HUES48 (cell line): Measurements from ENCODE around the gene TMEM179.
"Not testable (repeated sequence)": the region's sequence is repeated elsewhere in the genome, so short reads cannot be mapped to it uniquely, and the experiment has no call there.

Experiments used
- H3K27ac ChIP-seq: one replicate; pipeline ENCODE4 v1.7.0; 2013; ENCODE audit warnings: low read depth, low read length, inconsistent platforms
- H3K27me3 ChIP-seq: 2 replicates; pipeline ENCODE4 v1.6.1; 2013; ENCODE audit warnings: mild to moderate bottlenecking, low read length; ENCODE audit not compliant: control insufficient read depth, insufficient read depth
- H3K36me3 ChIP-seq: 2 replicates; pipeline ENCODE4 v1.6.1; 2013; ENCODE audit warnings: low read length; ENCODE audit not compliant: control insufficient read depth, insufficient read depth
- H3K4me1 ChIP-seq: 2 replicates; pipeline ENCODE4 v1.6.1; 2013; ENCODE audit warnings: mild to moderate bottlenecking, low read length; ENCODE audit not compliant: control insufficient read depth, insufficient read depth
- H3K4me3 ChIP-seq: 2 replicates; pipeline ENCODE4 v1.5.1; 2013; ENCODE audit warnings: mild to moderate bottlenecking, low read depth, low read length
- H3K9ac ChIP-seq: 2 replicates; pipeline ENCODE4 v1.6.1; 2013; ENCODE audit warnings: mild to moderate bottlenecking, low read depth, low read length, moderate library complexity
- H3K9me3 ChIP-seq: 2 replicates; pipeline ENCODE4 v1.6.1; 2013; ENCODE audit warnings: low read length; ENCODE audit not compliant: control insufficient read depth, insufficient read depth

Gene TMEM179

GRCh38 chr14:104584557-104584956 is 20.0 kb downstream of the TMEM179 start:
- Histone ChIP-seq H3K4me3 (no peak overlapping the region), H3K9me3 (no peaks in the 10 kb centered on the region), H3K4me1 (no peaks in the 10 kb centered on the region), H3K27ac (no peak overlapping the region), H3K9ac (no peak overlapping the region), H3K36me3 (no peaks in the 10 kb centered on the region), H3K27me3 (no peaks in the 10 kb centered on the region)

GRCh38 chr14:104583424-104584306 is 20.9 kb downstream of the TMEM179 start:
- Histone ChIP-seq H3K9ac (no peak overlapping the region), H3K9me3 (no peaks in the 10 kb centered on the region), H3K27ac (no peak overlapping the region), H3K4me1 (no peaks in the 10 kb centered on the region), H3K36me3 (no peaks in the 10 kb centered on the region), H3K4me3 (no peak overlapping the region), H3K27me3 (no peaks in the 10 kb centered on the region)

DNA sequence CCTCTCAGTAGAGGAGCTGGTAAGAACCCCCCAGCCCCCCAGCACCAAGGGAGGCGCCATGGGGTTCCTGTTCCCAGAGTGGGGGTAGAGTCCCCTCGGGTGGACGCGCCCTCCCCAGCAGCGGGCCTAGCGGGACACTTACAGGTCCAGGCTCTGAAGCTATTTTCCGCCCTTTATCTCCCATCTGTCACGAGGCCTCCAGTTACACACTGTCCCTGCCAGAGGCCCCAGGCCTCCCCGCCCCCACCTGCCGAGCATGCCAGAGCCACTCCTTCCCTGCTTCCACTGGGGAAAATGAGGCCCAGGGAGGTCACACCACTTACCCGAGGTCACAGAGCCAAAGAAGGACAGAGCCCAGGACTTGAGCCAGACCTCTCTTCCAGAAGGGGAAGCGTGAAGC is 21.9 kb downstream of the TMEM179 start:
- Histone ChIP-seq H3K36me3 (no peaks in the 10 kb centered on the region), H3K9ac (no peak overlapping the region), H3K4me3 (no peak overlapping the region), H3K27me3 (no peaks in the 10 kb centered on the region), H3K4me1 (no peaks in the 10 kb centered on the region), H3K9me3 (no peaks in the 10 kb centered on the region), H3K27ac (no peak overlapping the region)

- Histone ChIP-seq H3K9ac (no peak overlapping the region), H3K27ac (no peak overlapping the region), H3K27me3 (no peaks in the 10 kb centered on the region), H3K4me1 (no peaks in the 10 kb centered on the region), H3K9me3 (no peaks in the 10 kb centered on the region), H3K36me3 (no peaks in the 10 kb centered on the region), H3K4me3 (no peak overlapping the region)
Measured at GRCh38 chr14:104582005-104582404, 22.6 kb downstream of the TMEM179 start.

- Histone ChIP-seq H3K4me1 (no peaks in the 10 kb centered on the region), H3K27me3 (no peaks in the 10 kb centered on the region), H3K9ac (no peak overlapping the region), H3K36me3 (no peaks in the 10 kb centered on the region), H3K9me3 (no peaks in the 10 kb centered on the region), H3K27ac (no peak overlapping the region), H3K4me3 (no peak overlapping the region)
Measured at GRCh38 chr14:104581521-104581920, 23.1 kb downstream of the TMEM179 start.

DNA sequence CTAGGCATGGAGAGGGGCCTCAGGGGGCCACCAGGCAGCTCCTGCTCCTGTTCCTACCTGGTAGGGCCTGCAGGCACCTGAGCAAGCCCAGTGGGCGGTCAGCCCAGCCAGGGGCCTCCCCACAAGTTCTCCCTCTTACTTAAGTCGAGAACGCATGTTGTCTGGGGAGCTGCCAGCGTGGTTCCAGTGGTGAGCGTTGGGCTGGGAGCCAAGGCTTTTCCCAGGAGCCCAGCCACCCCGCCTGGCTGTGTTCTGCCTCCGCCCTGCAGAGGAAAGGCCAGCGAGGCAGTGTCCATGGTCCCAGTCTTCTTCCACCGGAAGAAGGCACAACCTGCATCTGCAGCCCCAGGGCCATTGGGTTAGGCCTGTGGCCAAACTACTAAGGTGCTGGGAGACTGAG is 23.6 kb downstream of the TMEM179 start:
- no peaks in the 10 kb centered on the region for H3K9me3 ChIP-seq
- no peaks in the 10 kb centered on the region for H3K36me3 ChIP-seq
- H3K27ac ChIP-seq, result no peak overlapping the region
- no peak overlapping the region for H3K4me3 ChIP-seq
- H3K9ac ChIP-seq, result no peak overlapping the region
- H3K27me3 ChIP-seq, result no peaks in the 10 kb centered on the region
- H3K4me1 ChIP-seq, result no peaks in the 10 kb centered on the region

DNA sequence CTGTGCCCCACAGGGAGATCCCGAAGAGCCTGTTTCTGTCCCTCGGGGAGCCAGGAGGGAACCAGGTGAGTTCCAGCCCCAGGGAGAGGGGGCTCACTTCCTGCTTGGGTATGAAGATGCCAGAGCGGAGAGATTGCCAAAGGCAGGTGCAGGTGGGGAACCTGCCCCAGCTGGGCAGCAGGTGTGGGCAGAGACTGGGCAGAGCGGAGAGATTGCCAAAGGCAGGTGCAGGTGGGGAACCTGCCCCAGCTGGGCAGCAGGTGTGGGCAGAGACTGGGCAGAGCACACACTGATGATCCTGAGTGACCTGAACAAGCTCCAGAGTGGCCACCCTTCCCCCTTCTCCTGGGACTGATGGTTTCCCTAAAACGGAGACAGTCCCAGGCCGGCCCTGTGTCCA is 24.6 kb downstream of the TMEM179 start:
- not testable (repeated sequence) for H3K4me1 ChIP-seq, H3K27ac ChIP-seq, H3K36me3 ChIP-seq, H3K9ac ChIP-seq, H3K9me3 ChIP-seq, H3K4me3 ChIP-seq, H3K27me3 ChIP-seq

GRCh38 chr14:104579507-104579906 is 25.1 kb downstream of the TMEM179 start, which contains the start of gene C14orf180:
C14orf180 (plus strand) TSS chr14:104579764; CDS start chr14:104586431, 6,667 bp downstream.
- no peak within 1 kb of the TSS for H3K27ac ChIP-seq
- no peaks in the 10 kb centered on the region for H3K4me1 ChIP-seq
- H3K9me3 ChIP-seq, result no peaks in the 10 kb centered on the region
- no peaks in the 10 kb centered on the region for H3K27me3 ChIP-seq
- H3K9ac ChIP-seq, result no peak within 1 kb of the TSS
- no peak within 1 kb of the TSS for H3K4me3 ChIP-seq
- H3K36me3 ChIP-seq, result no peaks in the 10 kb centered on the region

DNA sequence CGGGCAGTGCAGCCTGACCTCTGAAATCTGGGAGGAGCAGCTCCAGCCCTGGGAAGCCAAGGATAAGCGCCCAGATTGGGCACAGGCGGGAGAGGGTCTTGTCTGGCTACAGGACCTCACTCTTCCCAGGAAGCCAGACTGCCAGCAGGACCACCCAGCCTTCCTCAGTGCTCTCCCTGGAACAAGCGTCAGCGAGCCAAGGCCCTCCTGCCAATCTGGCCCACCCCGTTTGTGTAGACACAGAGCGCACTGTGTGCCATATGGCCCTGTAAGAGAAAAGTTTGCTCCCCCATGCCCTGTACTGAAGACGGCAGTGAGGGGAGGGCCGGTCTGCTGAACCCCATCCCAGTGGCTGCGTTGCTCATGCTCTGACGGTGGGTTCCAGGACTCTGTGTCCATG is 26.3 kb downstream of the TMEM179 start:
- Histone ChIP-seq H3K9me3 (no peaks in the 10 kb centered on the region), H3K36me3 (no peaks in the 10 kb centered on the region), H3K27me3 (no peaks in the 10 kb centered on the region), H3K4me3 (no peak overlapping the region), H3K9ac (no peak overlapping the region), H3K27ac (no peak overlapping the region), H3K4me1 (no peaks in the 10 kb centered on the region)

- H3K9ac ChIP-seq, result no peak overlapping the region
- no peaks in the 10 kb centered on the region for H3K27me3 ChIP-seq
- no peak overlapping the region for H3K27ac ChIP-seq
- no peaks in the 10 kb centered on the region for H3K9me3 ChIP-seq
- H3K4me1 ChIP-seq, result no peaks in the 10 kb centered on the region
- no peak overlapping the region for H3K4me3 ChIP-seq
- H3K36me3 ChIP-seq, result no peaks in the 10 kb centered on the region
Measured at GRCh38 chr14:104577847-104578301, 26.7 kb downstream of the TMEM179 start.

DNA sequence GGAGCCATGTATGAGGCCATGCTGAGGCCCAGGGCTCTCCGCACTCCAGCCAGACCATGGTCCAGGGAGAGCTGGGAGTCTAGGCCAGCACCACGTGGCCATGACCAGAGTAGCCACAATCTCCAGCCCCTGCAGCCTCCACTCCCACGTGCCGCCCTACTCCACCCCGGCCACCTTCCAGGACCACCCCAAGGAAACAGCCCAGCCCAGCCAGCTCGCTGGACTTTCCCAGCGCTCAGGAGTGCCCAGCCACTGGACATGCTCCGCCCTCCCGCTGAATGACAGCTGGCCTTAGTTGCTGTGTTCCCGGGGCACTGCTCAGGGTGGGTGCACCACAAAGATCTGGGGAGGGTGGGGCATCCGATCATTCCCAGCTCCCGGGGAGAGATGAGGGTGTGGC is 27.1 kb downstream of the TMEM179 start:
- Histone ChIP-seq H3K36me3 (no peaks in the 10 kb centered on the region), H3K27ac (no peak overlapping the region), H3K4me3 (no peak overlapping the region), H3K9ac (no peak overlapping the region), H3K4me1 (no peaks in the 10 kb centered on the region), H3K27me3 (no peaks in the 10 kb centered on the region), H3K9me3 (no peaks in the 10 kb centered on the region)
